ENCODE results near the gene CTSF.
"Not testable (repeated sequence)": the region's sequence is repeated elsewhere in the genome, so short reads cannot be mapped to it uniquely, and the experiment has no call there.

CTSF gene

DNA sequence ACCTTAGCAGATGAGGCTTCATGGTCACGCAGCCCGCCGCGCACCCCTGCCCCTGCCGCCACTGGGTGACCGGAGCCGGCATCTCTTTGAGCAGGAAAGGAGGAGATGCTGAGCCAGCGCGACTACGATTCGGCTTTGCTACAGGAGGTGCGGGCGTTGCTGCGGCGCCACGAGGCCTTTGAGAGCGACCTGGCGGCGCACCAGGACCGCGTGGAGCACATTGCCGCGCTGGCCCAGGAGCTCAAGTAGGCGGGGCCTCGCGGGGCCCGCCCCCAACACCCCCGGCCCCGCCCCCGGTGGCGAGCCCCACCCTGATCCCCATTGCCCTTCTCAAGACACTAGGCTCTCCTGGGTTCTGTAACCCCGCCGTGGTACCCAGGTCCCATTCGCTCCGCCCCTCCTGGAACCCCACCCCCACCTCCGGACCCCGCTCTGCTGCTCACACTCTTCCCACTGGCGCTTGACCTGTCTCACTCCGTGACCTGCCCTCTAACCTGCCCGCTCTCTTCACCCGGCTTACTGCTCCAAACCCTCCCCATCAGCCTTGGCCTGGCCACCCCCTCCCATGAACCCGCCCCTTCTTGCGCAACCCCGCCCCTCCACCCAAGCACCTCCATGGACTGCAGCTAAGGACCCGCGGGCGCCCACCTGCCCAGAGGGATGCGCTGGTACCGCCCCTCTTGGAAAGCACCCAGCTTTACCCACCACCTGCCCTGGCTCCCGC lies 9.1 kb downstream of the CTSF start:
- peak; percentile 51 for DNase-seq (ENCODE audit: low spot score)

DNA sequence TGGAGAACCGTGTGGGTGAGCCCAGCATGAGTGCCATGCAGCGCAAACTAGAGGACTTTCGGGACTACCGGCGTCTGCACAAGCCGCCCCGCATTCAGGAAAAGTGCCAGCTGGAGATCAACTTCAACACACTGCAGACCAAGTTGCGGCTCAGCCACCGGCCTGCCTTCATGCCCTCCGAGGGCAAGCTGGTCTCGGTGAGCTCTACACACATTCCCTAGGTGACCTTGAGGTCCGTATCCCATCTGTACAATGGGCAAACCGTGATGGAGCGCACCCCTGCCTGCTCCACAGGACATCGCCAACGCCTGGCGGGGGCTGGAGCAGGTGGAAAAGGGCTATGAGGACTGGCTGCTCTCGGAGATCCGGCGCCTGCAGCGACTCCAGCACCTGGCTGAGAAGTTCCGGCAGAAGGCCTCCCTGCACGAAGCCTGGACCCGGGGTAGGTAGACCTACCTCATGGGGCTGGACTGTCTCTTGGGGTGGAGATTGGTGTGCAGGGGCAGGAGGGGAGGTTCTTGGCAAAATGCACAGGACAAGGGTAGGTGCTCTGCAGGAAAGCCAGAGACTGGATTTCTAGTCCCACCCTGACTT lies 10.6 kb downstream of the CTSF start:
- no peak for DNase-seq (ENCODE audit: low spot score)

DNA sequence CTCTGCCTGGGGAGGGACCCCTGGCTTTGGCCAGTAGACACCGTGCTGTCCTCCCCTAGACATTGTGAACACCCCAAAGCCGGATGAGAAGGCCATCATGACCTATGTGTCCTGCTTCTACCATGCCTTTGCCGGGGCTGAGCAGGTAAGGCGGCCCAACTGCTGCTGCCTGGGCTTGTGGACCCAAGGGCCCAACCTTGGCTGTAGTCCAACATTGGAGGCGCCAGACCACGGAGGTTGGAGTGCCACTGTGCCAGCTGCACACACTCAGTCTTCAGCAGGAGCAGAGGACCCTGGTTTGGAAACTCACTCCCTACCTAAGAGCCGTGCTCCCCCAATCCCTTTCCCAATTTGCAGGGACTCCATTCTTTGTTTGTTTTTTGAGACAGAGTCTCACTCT lies 12.3 kb downstream of the CTSF start:
- no peak for DNase-seq (ENCODE audit: low spot score)

DNA sequence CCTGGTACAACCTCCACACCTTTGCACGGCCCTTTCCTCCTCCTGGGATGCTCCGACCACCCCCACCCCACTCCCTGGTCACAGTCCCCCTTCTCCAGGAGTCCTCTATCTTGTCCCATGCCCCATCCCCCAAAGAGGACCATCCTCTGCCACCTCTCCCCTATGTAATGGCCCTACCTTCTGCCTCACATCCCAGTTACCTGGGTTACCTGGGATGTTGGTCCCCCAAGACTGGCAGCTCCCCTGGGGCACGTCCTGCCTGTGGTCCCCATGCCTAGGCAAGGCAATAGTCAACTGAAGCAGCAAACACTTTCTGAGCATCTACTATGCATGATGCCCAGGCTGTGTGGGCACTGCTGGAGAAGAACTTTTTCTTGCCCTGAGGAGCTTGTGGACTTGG lies 13.0 kb downstream of the CTSF start:
- no peak for DNase-seq (ENCODE audit: low spot score)

DNA sequence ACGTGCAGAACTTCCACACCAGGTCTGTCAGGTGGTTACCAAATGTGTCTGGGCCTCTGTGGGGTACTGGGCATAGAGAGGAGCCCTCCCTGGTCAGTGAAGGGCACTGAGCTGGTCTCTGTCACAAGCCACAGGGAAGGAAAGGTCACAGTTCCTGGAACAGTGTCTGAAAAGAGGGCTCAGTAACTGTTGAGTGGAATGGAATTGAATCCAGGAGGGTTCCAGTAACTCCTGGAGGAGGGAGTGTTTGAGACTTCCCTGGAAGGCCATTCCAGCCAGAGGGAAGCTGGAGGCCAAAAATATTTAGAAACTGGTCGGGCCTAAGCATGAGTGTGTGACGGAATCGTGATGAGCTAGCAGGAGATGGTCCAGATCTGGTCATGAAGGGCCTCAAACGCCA lies 13.8 kb downstream of the CTSF start:
- no peak for DNase-seq (ENCODE audit: low spot score)

DNA sequence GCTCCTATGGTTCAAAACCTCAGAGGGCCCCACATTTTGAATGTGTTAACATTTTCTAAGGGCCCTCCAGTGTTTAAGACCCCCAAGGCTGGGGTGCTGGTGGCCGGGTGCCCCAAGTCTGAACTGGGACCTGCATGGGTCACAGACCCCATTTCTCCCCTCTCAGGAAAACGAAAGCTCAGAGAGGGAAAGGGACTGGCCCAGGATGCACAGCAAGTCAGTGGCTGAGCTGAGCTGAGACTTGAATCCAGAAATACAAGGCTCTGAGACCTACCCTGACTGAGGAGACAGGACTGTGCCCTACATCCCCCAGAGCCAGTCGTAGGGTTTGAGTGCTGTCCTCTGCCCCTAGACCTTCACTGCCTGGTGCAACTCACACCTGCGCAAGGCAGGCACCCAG lies 17.5 kb downstream of the CTSF start:
- DNase-seq (ENCODE audit: low spot score) = no peak

DNA sequence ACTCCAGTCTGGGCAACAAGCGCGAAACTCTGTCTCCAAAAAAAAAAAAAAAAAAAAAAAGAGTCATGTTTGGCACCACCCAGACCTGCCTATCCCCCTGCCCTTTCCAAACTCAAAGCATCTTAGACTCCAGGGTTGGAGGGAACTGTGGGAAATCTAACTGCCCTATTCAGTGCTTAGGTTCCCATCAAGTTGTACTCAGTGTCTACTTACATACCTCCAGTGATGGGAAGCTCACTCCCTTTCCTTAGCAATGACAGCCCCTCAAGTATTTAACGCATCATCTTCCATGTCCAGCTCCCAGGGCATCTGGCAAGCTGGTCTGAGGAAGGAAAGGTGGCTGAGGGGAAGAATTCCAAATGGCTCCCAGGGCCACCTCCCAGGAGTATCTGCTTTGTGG lies 18.7 kb downstream of the CTSF start:
- no peak for DNase-seq (ENCODE audit: low spot score)

DNA sequence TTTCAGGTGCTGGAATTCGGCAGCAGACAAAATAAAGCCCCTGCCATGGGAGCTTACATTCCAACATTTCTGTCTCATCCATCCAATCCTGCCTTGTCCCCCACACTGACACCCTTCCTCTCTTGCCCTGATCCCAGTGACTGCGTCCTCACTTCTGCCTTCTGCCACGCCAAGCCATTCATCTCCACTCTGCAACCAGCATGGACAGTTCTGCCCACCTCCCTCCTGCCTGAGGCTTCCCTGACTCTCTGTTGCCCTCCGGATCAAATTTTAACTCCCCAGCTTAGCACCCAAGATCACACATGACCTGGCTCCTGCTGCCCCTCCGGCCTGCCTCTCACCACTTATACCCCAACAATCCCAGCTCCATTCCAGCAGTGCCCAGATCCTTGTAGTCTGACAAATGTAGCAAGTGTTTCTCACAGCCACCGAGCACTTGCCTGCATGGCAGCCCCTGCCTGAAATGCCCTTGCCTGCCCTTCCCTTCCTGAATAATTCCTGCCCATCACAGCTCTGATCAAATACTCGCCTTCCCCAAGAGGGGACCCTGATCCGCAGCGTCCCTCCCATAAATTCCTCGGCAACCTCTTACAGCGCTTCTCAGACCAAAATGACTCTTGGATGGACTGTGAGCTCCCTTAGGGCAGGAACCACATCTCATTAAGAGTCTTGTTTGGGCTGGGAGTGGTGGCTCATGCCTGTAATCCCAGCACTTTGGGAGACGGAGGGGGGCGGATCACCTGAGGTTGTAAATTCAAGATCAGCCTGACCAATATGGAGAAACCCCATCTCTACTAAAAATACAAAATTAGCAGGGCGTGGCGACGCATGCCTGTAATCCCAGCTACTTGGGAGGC lies 19.4 kb downstream of the CTSF start:
- DNase-seq (ENCODE audit: low spot score) = no peak

DNA sequence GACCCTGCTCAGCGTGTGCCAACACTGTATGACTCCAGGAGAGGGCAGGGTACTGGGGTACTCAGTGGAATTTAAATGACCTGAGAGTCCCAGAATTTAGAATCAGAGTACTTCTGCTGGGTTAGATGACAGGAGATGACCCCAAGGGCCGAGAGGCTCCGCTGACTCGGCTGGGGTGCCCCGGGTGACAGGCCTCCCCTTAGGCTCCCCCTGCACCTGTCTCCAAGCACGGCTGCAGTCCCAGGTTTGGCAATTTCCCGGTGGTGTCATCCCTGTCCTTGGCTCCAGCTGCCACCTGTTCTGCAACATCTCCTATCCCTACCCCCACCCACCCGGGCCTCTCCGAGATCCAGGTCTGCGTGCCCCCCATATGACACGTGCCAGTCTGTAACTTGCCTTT lies 20.4 kb downstream of the CTSF start:
- DNase-seq (ENCODE audit: low spot score) = no peak

DNA sequence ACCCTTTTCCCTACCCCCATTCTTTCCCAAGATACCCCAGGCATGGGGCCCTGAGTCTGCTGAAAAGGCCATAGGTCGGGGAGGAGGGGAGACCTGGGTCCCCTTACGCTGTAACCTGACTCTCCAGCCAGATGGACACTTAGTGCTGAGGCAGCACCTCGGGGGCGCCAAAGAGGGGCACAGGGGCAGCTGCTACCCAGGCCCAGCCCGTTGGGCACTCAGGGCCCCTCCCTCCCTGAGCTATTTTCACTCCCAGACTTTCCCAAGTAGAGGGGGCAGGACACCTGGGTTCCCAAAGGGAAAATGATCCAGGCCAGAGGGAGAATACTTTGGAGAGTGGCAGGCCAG lies 20.8 kb downstream of the CTSF start:
- DNase-seq (ENCODE audit: low spot score) = no peak

DNA sequence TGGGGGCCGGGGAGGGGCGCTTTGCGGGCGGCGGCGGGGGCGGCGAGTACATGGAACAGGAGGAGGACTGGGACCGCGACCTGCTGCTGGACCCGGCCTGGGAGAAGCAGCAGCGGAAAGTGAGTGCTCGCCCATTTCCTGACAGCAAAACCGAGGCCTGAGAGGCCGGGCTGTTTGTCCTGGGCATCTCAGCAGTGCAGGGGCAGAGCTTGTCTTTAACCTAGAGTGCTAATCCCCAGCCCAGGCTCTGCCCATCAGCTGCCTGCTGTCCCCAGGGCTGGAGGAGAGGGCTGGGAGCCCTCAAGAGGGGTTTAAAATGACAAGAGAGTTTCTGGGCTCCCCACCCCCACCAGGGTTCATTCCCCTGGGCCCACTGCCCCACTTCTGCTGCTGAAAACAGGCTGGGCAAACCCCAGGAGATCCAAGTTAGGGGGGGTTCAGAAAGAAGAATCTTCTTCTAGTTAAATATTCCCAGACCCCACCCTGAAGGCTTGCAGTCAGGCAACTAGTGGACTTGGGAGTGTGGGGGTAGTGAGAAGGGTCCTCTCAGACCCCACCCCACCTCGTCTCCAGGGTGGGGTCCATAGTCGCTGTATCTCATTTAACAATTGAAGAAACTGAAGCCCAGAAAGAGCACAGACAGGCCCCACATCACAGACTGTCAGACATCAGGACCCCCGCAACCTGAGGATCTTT lies 21.3 kb downstream of the CTSF start:
- DNase-seq (ENCODE audit: low spot score) = no peak

DNA sequence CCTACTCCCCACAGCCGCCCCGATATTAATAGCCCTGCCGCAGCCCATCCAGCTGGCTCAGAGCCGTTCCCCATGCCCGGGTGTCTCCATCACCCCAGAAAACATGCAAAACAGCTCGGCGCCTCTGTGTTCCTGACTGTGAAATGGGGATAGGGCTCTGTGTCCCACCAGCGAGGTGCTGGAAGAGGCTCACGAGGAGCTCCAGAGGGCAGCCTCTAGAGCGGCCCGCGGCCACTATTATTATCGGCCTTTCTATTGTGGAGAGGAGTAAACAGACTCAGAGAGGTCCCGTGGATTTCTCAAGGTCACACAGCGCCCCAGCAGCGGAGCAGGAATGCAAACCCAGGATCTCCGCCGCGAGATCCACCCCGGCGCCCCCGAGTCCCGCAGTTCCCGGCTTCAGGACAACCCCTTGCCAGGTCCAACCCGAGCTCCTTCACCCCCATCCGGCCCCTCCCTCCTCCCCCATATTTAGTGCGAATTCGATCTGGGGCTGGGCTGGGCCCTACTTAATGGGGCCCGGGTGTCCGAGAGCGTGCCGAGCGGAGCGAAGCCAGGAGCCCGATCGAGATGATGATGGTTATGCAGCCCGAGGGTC lies 21.9 kb downstream of the CTSF start, which contains the start of gene ACTN3:
TSS of gene ACTN3 (plus strand) at position 536 of the 598 bp plus-strand sequence. CDS start at position 571, 35 bp downstream.
- DNase-seq (ENCODE audit: low spot score) = peak; percentile 67

DNA sequence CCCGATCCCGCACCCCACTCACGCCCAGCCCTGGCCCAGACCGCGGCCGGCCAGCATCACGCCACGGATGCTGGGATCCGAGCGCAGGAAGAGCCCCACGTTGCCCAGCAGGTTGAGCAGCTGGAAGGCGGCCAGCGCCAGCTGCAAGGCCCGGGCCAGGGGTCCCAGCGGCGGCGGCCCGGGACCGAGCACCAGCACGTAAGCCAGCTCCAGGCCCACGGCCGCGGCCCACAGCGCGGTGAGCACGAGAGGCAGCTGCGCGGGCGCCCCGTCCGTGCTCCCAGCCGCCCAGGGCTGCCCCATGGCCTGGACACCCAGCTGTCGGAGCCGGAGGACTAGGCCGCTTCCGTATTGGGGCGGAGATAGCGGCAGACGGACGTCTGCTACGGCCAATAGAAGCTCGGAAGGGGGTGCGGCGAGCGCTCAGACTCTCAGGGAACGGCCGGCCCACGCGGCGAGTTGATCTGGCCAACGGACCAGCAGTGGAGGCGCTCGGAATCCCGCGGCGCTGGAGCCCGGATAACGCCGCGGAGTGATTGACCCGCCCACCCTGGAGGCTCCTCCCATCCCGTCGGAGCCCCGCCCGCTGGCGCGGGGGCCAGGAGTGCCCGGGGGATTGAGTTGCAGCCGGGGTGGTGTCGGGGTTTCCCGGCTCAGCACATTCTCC lies 22.6 kb downstream of the CTSF start, which contains the start of gene ZDHHC24:
TSS of gene ZDHHC24 (minus strand) at position 348 of the 667 bp plus-strand sequence. CDS start at position 303, 45 bp downstream.
- DNase-seq (ENCODE audit: low spot score) = peak; percentile 100

DNA sequence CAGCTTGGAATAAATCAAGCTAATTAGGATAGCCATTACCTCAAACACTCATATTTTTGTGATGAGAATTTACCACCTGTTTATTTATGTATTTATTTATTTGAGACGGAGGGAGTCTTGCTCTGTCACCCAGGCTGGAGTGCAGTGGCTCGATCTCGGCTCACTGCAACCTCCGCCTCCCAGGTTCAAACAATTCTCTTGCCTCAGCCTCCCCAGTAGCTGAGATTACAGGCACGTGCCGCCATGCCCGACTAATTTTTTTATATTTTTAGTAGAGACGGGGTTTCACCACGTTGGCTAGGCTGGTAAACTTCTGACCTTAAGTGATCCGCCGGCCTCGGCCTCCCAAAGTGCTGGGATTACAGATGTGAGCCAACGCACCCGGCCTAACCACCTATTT lies 23.5 kb downstream of the CTSF start:
- DNase-seq (ENCODE audit: low spot score) = not testable (repeated sequence)

DNA sequence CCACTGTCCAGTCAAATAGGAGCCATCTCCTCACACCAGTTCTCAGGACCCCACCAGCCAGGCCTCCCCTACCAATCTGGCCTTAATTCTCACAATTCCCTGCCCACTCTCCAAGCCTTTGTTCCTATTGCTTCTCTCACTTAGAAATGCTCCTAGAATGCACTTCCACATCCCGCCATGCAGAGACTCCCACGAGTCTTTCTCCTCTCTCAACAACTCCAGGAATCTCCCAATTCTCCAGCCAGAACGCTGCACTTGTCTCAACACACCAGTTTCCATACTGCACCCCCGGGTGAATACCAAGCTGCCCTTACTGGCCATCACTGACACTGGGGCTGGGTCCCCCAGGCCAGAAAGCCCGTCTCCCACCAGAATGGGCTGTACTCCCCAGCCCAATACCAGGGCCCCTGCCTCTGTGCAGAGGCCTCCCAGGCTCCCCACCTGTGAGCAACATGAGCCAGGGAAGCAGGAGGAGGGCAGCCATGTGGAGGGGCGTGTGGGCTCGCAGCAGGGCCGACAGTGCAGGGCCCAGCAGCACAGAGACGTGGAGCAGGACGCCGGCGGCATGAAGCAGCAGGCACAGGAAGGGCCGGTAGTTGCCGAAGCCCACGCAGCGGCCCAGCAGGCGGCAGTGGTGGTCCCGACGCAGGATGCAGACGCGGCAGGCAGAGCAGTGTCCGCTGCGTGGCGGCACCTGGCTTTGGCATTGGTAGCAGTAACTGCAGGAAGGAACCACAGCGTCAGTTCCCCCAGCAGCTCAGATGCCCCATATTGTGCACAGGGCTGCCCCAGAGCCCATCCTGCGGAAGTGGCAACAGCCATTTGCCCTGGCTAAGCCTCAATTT lies 24.9 kb downstream of the CTSF start:
- no peak for DNase-seq (ENCODE audit: low spot score)

DNA sequence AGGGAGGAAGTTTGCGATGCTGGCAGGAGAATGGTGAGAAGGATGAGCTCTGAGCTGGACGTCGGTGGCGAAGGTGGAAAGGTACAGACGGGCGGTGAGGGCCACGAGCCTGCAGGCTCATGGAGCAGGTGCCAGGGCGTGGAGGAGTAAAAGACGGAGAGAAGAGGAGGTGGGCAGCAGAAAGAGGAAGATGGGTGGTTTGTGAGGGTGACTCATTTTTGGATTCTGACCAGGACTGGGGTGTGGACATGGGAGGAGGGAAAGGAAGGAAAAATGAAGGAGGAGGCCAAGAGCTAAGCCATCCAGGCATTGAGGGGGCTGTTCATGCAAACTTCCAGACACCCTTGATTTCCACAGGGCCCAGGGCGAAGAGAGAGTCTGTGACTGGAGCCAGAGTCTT lies 26.0 kb downstream of the CTSF start:
- DNase-seq (ENCODE audit: low spot score) = peak; percentile 68

DNA sequence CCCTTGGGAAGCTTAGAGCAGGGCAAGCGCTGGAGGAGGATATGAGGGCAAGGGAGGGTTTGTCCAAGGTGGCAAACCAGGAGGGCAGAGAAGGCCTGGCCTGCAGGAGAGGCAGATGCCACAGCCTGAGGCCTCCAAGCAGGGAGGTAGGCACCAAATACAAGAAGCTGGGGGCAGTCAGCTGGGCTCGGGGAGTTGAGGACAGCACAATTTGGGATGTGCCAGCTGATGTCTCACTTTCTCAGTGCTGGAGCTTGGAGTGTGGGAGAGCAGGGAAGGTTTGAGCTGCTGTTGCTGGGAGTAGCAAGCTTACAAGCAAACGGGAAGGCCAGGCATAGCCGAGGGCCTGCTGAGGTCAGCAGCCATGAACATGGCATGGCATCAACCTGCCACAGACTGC lies 26.5 kb downstream of the CTSF start:
- DNase-seq (ENCODE audit: low spot score) = no peak

DNA sequence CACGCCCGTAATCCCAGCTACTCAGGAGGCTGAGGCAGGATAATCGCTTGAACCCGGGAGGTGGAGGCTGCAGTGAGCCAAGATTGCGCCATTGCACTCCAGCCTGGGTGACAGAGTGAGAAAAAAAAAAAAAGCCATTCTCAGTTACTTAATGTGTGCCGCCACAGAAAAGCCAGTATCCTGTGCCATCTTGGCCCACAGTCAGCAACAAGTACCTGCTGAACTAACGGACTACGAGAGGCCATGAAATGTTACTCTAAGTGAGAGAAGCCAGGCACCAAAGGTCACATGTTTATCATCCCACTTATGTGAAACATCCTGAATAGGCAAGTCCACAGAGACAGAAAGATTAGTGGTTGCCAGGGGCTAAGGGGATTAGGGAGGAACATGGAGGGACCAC lies 27.8 kb downstream of the CTSF start:
- not testable (repeated sequence) for DNase-seq (ENCODE audit: low spot score)

DNA sequence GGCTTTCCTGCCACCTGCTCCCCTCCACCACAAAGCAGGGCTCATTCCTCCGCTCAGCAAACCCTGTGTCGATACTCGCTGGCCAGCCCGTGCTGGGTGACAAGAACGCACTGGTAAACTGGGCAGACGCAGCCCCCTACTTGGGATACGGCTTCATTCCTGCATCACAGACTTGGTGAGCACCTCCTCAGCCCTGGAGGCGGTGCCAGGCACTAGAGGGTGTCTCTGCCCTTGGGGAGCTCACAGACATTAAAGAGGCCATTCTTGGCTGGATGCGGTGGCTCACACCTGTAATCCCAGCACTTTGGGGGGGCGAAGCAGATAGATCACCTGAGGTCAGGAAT lies 28.6 kb downstream of the CTSF start:
- DNase-seq (ENCODE audit: low spot score) = no peak

DNA sequence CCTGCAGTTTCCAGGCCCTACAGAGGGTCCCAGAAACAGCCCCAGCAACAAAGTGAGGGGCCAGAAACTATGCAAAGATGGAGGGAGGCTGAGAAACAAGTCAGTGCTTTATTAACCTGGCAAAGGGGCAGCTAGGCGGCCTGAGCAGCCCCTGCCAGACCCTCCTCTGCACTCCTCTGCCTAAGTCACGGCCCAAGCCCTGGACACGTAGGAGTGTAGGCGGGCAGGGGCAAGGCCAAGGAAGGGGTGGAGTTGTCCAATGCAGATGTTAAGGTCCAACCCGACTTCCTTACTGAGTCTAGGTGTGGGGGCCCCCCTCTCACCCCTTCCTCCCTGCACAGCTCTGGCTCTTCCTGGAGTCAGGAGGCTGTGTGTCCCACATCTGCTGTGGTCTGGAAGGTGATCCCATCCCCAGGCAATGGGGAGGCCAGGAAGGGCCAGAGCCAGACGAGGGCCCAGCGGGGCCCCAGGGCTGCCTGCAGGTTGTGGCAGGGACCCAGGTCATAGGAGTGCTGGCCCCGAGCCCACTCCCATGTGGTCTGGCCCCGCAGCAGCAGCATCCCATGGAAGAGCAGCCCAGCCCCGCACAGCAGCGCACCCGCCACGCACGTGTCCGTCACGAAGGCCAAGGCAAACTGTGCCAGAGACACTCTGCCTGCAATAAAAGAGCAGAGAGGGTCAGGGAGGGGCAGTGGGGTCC lies 29.1 kb downstream of the CTSF start:
- DNase-seq (ENCODE audit: low spot score) = no peak

Measured in GM03348 (cell line).